SK-N-SH (cell line): ENCODE measurements around the gene LCN9. TPM values are rescaled to one million over a fixed set of nuclear protein-coding genes. Genes with fewer than 3 reads are reported as not detected.

Experiments used
- CTCF ChIA-PET: fragments of 300-600, 350-600 bp; formaldehyde crosslinking; extraction: SDS; loops from one replicate; lab custom pipeline; 2021; lab: Yijun Ruan, JAX
- POLR2A ChIA-PET: fragments of 350-600 bp; sonication (Branson Sonifier 250); formaldehyde crosslinking; extraction: SDS; loops from one replicate; lab custom pipeline; 2020; ENCODE audit warnings: antibody characterized with exemption, inconsistent platforms; lab: Yijun Ruan, JAX
- DNase-seq: peaks from one replicate; pipeline ENCODE4 v3.0.0; 2012
- H2AFZ ChIP-seq: fragments of 200-600 bp; sonication (generic); 2 replicates; pipeline ENCODE4 v1.8.1; 2016; ENCODE audit warnings: antibody characterized with exemption, mild to moderate bottlenecking, low read depth
- H3F3A ChIP-seq: fragments of 200-600 bp; sonication (generic); replicated peaks from 2 replicates; pipeline ENCODE3; 2016; ENCODE audit warnings: antibody characterized with exemption, mild to moderate bottlenecking; ENCODE audit not compliant: insufficient read depth
- H3K27ac ChIP-seq, 2 experiments: fragments of 200-500 bp in 1 of 2; fragments of 200-600 bp in 1 of 2; sonication (Bioruptor generic) in 1 of 2; sonication (generic), shearing (Covaris generic) in 1 of 2; 2 replicates each; pipeline versions ENCODE4 v1.5.1 to v1.6.1; 2014 to 2016; ENCODE audit warnings: low read depth in 2 of 2, inconsistent platforms in 1 of 2, low read length in 1 of 2, mild to moderate bottlenecking in 1 of 2, mixed read lengths in 1 of 2
- H3K27me3 ChIP-seq: fragments of 200-600 bp; sonication (generic), shearing (Covaris generic); 2 replicates; pipeline ENCODE4 v1.6.1; 2016; ENCODE audit warnings: mixed run types; ENCODE audit not compliant: insufficient read depth
- H3K36me3 ChIP-seq, 2 experiments: fragments of 200-500 bp in 1 of 2; fragments of 200-600 bp in 1 of 2; sonication (Bioruptor generic) in 1 of 2; sonication (generic) in 1 of 2; replicated peaks in 1 of 2; 2 replicates each; pipeline versions ENCODE3 to v1.5.1; 2014 to 2016; ENCODE audit warnings: low read length in 1 of 2, mild to moderate bottlenecking in 1 of 2; ENCODE audit not compliant: insufficient read depth in 2 of 2, control insufficient read depth in 1 of 2
- H3K4me1 ChIP-seq, 2 experiments: fragments of 200-500 bp in 1 of 2; fragments of 200-600 bp in 1 of 2; sonication (Bioruptor generic) in 1 of 2; sonication (generic), shearing (Covaris generic) in 1 of 2; 2 replicates each; pipeline versions ENCODE4 v1.5.1 to v1.6.1; 2014 to 2016; ENCODE audit warnings: low read depth in 1 of 2, low read length in 1 of 2, mixed run types in 1 of 2; ENCODE audit not compliant: insufficient read depth in 2 of 2, control insufficient read depth in 1 of 2
- H3K4me2 ChIP-seq: fragments of 200-600 bp; sonication (generic), shearing (Covaris generic); 2 replicates; pipeline ENCODE4 v1.6.1; 2017; ENCODE audit warnings: mixed run types
- H3K4me3 ChIP-seq, 2 experiments: fragments of 200-500 bp in 1 of 2; fragments of 200-600 bp in 1 of 2; sonication (Bioruptor generic) in 1 of 2; sonication (generic), shearing (Covaris generic) in 1 of 2; 2 replicates each; pipeline versions ENCODE4 v1.5.1 to v1.8.1; 2014 to 2016; ENCODE audit warnings: low read depth in 2 of 2, inconsistent platforms in 1 of 2, low read length in 1 of 2, mild to moderate bottlenecking in 1 of 2, mixed read lengths in 1 of 2, moderate library complexity in 1 of 2
- H3K79me2 ChIP-seq: fragments of 200-600 bp; sonication (generic); 2 replicates; pipeline ENCODE4 v1.8.1; 2017; ENCODE audit warnings: mild to moderate bottlenecking; ENCODE audit not compliant: insufficient read depth
- H3K9ac ChIP-seq: fragments of 200-600 bp; sonication (generic); 2 replicates; pipeline ENCODE4 v1.6.1; 2017; ENCODE audit warnings: mixed run types
- H3K9me2 ChIP-seq: fragments of 200-600 bp; sonication (generic); 2 replicates; pipeline ENCODE4 v1.6.1; 2017; ENCODE audit warnings: mixed run types
- H3K9me3 ChIP-seq: fragments of 200-600 bp; sonication (generic); 2 replicates; pipeline ENCODE4 v1.6.1; 2017; ENCODE audit warnings: mixed run types, mild to moderate bottlenecking, moderate library complexity
- H4K20me1 ChIP-seq: fragments of 200-600 bp; sonication (generic); 2 replicates; pipeline ENCODE4 v1.6.1; 2017; ENCODE audit warnings: mild to moderate bottlenecking, mixed run types; ENCODE audit not compliant: insufficient read depth
- ELF1 ChIP-seq: IDR thresholded peaks from 2 replicates; pipeline ENCODE4 v1.4.0; 2012
- EP300 ChIP-seq, 2 experiments: IDR thresholded peaks; 2 replicates each; pipeline versions ENCODE4 v1.4.0 to v1.6.1; 2012; ENCODE audit warnings: borderline replicate concordance in 1 of 2, low read depth in 1 of 2, low read length in 1 of 2
- FOXJ3 ChIP-seq: sonication (generic); formaldehyde crosslinking; IDR thresholded peaks from 2 replicates; pipeline ENCODE4 v1.5.1; 2020; ENCODE audit warnings: mild to moderate bottlenecking, missing genetic modification reagents
- FOXM1 ChIP-seq: IDR thresholded peaks from 2 replicates; pipeline ENCODE4 v1.4.0; 2012; ENCODE audit warnings: low read depth, mild to moderate bottlenecking
- MEF2A ChIP-seq: IDR thresholded peaks from 2 replicates; pipeline ENCODE4 v1.4.0; 2012; ENCODE audit warnings: low read depth, borderline replicate concordance
- MXI1 ChIP-seq: IDR thresholded peaks from 2 replicates; pipeline ENCODE4 v1.6.1; 2012; ENCODE audit warnings: mild to moderate bottlenecking, low read depth, low read length, improper control_type of control experiment
- NRF1 ChIP-seq: IDR thresholded peaks from 2 replicates; pipeline ENCODE4 v1.6.1; 2012; ENCODE audit warnings: low read depth, mild to moderate bottlenecking, low read length
- RCOR1 ChIP-seq: fragments of 150-350 bp; IDR thresholded peaks from 2 replicates; pipeline ENCODE4 v1.6.1; 2017; ENCODE audit warnings: antibody characterized with exemption, low read length
- RXRA ChIP-seq: IDR thresholded peaks from 2 replicates; pipeline ENCODE4 v1.4.0; 2012; ENCODE audit warnings: low read depth, mild to moderate bottlenecking, borderline replicate concordance
- SIN3A ChIP-seq: IDR thresholded peaks from 2 replicates; pipeline ENCODE4 v1.6.1; 2012; ENCODE audit warnings: low read depth, mild to moderate bottlenecking, low read length, moderate library complexity, borderline replicate concordance
- SMC3 ChIP-seq: IDR thresholded peaks from 2 replicates; pipeline ENCODE4 v1.6.1; 2012; ENCODE audit warnings: low read depth, low read length, improper control_type of control experiment
- TCF12 ChIP-seq: IDR thresholded peaks from 2 replicates; pipeline ENCODE4 v1.4.0; 2012
- TEAD4 ChIP-seq: IDR thresholded peaks from 2 replicates; pipeline ENCODE4 v1.4.0; 2012; ENCODE audit warnings: mild to moderate bottlenecking, borderline replicate concordance; ENCODE audit not compliant: insufficient read depth
- USF2 ChIP-seq: fragments of 150-350 bp; IDR thresholded peaks from 2 replicates; pipeline ENCODE4 v1.6.1; 2017; ENCODE audit warnings: antibody characterized with exemption, low read length, low read depth, borderline replicate concordance
- YY1 ChIP-seq: IDR thresholded peaks from 2 replicates; pipeline ENCODE4 v1.4.0; 2012; ENCODE audit warnings: low read depth, mild to moderate bottlenecking
- WGBS: methylation state at CpG from one replicate; pipeline ENCODE4 v1.1.6; 2017; ENCODE audit warnings: low lambda C conversion rate; 5-methylcytosine and 5-hydroxymethylcytosine counted together
- polyA plus RNA-seq, 3 experiments: library from polyadenylated mRNA; depleted of rRNA; stranded (reverse); fragments of >200 nt; gene quantifications; 2 replicates each; pipeline ENCODE4 v1.2.3, GENCODE V29; 2012

LCN9 gene
- polyA plus RNA-seq, 1 of the 3 experiments (the other 2 are of a cell fraction), result not detected

GRCh38 chr9:135711881-135712280, 48.8 kb downstream of the LCN9 start:
- DNase-seq, result no peak
- TF ChIP-seq RXRA (no peak), TCF12 (no peak), MEF2A (no peak), RCOR1 (no peak), USF2 (no peak), TEAD4 (no peak), SIN3A (no peak)
- TF ChIP-seq, all 33 proteins: peak for 0
- Histone ChIP-seq H2AFZ (no peak overlapping the region), H3K79me2 (no peaks in the 10 kb centered on the region), H3K27ac (no peak overlapping the region), H3K27me3 (no peaks in the 10 kb centered on the region), H3K9me3 (no peaks in the 10 kb centered on the region), H4K20me1 (no peaks in the 10 kb centered on the region), H3K4me1 (peaks cover 0 to 31% of the 10 kb centered on the region in 2 experiments; a peak in 1 of 4 replicates), H3K4me3 (no peak overlapping the region), H3F3A (no peaks in the 10 kb centered on the region), H3K9me2 (no peaks in the 10 kb centered on the region), H3K9ac (no peak overlapping the region), H3K4me2 (no peak overlapping the region), H3K36me3 (no peaks in the 10 kb centered on the region)
- ChIA-PET CTCF (interaction anchor here (0.9 to 4.0 kb wide), 2 partner anchors 10 to 86 kb away, joined by 3 to 29 read pairs; partner anchors contain the start of gene KCNT1), POLR2A (no interaction called here)
- WGBS, result 36% methylated on average over 7 of the region's 10 CpGs

GRCh38 chr9:135712613-135713295, 49.6 kb downstream of the LCN9 start:
- no peak for TF ChIP-seq MXI1
- TF ChIP-seq YY1, result no peak
- TF ChIP-seq SMC3, result no peak
- no peak for TF ChIP-seq FOXM1
- no peak for TF ChIP-seq ELF1
- no peak for TF ChIP-seq NRF1
- no peak for TF ChIP-seq EP300 (IDR thresholded peaks at IDR 0.05; ENCODE audit: borderline replicate concordance in 1 of 2, low read depth in 1 of 2, low read length in 1 of 2)
- no peak for TF ChIP-seq TEAD4
- no peak for TF ChIP-seq FOXJ3 (CRISPR knock-in tag)
- ChIA-PET CTCF (interaction anchor here (0.9 to 4.0 kb wide), 5 partner anchors 8 to 109 kb away, joined by 3 to 29 read pairs (median 6); partner anchors contain the start of gene KCNT1), POLR2A (no interaction called here)

More at GRCh38 chr9:135712613-135713295, 49.6 kb downstream of the LCN9 start:
- H3K27me3 ChIP-seq, result no peaks in the 10 kb centered on the region
- 50% methylated on average over 13 of the region's 16 CpGs for WGBS
- H3F3A ChIP-seq, result no peaks in the 10 kb centered on the region
- no peak overlapping the region for H3K9ac ChIP-seq
- no peaks in the 10 kb centered on the region for H3K36me3 ChIP-seq
- H3K9me3 ChIP-seq, result no peaks in the 10 kb centered on the region
- peaks cover 0 to 22% of the 10 kb centered on the region in 2 experiments; a peak in 1 of 4 replicates for H3K4me1 ChIP-seq
- H3K9me2 ChIP-seq, result no peaks in the 10 kb centered on the region
- H3K4me2 ChIP-seq, result no peak overlapping the region
- H4K20me1 ChIP-seq, result no peaks in the 10 kb centered on the region
- H2AFZ ChIP-seq, result no peak overlapping the region
- no peak overlapping the region for H3K27ac ChIP-seq
- H3K79me2 ChIP-seq, result no peaks in the 10 kb centered on the region
- no peak overlapping the region for H3K4me3 ChIP-seq
- DNase-seq, result no peak
